NCI-H1694 (cell line): Measurements from ENCODE around the gene PHAF1.

Source experiments
- DNase-seq: peaks from one replicate; lab custom pipeline; 2025; lab: John Stamatoyannopoulos, UW

Gene PHAF1

DNA sequence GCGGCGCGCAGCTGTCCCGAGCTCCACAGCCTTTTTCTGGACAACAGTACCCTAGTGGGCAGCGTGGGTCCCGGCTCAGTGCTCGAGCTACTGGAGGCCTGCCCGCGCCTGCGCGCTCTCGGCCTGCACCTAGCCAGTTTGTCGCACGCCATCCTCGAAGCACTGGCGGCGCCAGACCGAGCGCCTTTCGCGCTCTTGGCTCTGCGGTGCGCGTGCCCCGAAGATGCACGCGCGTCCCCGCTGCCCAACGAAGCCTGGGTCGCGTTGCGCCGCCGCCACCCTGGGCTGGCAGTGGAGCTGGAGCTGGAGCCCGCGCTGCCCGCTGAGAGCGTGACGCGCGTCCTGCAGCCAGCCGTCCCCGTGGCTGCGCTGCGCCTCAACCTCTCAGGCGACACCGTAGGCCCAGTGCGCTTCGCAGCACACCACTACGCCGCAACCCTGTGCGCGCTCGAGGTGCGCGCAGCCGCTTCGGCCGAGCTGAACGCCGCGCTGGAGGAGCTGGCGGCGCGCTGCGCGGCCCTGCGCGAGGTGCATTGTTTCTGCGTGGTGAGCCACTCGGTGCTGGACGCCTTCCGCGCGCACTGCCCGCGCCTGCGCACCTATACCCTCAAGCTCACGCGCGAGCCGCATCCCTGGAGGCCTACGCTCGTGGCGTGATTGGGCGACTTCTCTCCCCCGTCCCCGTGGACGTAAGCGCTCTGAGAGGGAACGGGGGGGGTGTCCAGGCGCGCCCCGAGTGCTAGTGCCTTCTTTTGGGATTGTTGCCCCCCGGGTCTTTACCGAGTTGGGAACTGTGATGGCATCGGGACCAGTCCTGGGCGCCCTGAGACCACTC lies 53.6 kb downstream of the PHAF1 start:
- DNase-seq, result peak; percentile 33

DNA sequence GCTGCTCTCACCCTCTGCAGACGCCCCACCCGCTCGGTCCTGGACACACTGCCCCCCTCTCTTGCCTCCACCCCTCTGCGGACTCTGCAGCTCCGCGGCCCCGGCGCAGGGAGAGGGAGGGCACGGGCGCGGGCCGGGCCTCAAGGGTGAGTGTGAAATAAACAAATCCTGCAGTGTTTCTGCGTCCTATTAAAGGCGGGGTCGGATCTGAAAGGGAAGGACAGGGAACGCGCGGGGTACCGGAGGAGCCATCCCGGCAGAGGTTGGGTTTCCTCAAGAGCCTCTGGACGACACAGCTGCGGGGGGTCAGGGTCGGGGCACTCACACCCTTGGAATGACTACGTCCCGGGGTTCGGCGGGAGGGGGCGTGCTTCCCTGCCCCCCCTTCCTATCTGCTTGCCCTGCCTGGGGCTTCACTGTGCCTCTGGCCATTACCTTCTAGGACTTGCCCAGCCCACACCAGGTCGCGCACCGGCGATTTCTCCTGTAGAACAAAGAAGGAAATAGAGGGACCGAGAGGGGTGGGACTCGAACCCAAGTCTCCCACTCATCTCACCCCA lies 54.3 kb downstream of the PHAF1 start:
- DNase-seq, result no peak

DNA sequence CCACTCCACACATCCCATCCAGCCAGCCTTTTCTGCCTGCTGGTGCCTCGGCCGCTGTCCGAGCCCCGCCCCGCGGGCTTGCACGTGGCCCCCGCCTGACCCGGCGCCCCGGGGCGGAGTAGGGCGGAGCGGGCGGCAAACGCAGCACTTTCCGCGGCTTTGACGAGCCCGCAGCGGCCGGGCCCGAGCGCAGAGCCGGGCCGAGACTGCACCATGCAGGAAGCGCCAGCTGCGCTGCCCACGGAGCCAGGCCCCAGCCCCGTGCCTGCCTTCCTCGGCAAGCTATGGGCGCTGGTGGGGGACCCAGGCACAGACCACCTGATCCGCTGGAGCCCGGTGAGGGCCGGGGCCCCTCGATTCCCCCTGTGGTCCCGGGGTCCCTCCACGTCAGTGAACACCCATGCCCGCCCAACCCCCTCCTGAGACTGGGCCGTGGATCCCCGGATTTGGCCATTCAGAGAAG lies 54.9 kb downstream of the PHAF1 start, which contains the start of gene HSF4:
TSS of gene HSF4 (plus strand) at position 147 of the 463 bp plus-strand sequence. CDS start at position 214, 67 bp downstream.
- no peak for DNase-seq

DNA sequence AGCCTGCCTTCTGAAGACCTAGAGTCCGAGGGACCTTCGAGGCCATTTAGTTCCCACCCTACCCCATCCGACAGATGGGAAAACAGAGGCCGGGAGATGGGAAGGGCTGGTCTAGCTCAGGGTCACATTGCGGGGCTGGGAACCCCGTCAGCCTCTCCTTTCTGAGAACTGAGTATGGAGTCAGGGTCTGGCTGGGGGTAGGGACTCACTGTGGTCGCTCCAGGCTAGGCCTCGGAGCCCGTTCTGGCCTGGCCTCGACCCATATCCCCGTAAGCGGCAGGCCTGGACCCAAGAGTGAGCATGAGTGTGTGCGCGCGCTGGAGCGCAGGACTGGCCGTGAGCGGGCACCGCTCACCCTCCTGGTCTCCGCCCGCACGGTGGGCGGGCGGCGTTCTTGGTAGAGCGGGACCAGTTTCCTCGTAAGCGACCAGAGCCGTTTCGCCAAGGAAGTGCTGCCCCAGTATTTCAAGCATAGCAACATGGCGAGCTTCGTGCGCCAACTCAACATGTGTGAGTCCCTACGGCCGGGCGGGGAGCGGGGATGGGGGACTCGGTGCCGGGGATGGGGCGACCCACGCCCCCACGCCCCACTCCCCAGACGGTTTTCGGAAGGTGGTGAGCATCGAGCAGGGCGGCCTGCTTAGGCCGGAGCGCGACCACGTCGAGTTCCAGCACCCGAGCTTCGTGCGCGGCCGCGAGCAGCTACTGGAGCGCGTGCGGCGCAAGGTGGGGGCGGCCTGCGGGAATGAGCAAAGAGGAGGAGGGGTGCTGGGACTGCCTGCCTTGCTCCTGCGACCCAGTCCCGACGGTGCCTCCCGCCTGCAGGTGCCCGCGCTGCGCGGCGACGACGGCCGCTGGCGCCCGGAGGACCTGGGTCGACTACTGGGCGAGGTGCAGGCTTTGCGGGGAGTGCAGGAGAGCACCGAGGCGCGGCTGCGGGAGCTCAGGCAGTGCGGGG lies 55.7 kb downstream of the PHAF1 start:
- no peak for DNase-seq

DNA sequence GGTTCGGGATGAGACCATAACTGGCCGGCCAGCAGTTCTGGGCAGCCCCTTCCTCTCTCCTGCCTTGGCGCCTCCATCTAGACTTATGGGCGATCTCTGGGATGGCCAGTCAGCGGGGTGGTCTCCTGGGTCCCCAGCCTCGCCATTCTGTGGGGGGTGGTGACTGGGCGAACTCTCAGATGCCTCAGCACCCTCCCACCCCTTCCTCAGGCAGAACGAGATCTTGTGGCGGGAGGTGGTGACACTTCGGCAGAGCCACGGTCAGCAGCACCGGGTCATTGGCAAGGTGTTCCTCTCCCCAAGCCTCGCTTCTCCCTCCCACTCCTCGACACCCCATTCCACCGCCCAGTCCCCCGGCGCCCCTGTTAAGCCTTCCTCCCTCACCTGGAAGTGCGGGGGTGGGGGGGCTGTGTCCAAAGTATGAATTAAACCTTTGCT lies 56.4 kb downstream of the PHAF1 start:
- DNase-seq, result no peak

DNA sequence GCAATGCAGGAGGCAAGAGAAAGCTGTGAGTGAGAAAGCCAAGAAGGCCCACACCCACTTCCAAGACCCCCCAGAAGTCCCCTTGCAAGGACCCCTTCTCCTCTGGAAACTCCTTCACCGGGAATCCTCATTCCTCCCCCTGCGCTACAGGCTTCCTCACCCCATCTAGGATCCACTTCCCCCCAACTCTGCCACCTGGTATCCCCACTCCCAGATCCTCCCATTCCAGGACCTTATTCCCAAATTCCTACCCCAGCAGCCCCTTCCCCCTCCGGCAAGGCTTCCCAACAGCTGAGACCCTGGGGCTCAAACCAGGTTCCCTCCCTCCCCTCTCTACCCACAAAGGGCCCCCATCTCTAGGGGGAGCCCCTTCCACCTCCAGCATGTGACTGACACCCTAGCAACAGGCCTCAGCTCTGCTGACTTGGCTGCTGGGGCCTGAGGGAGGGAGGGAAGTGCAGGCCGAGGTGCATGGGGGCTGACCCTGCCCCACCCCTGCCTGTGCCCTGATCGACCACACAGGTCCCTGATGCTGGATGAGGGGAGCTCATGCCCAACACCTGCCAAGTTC lies 56.9 kb downstream of the PHAF1 start:
- no peak for DNase-seq

DNA sequence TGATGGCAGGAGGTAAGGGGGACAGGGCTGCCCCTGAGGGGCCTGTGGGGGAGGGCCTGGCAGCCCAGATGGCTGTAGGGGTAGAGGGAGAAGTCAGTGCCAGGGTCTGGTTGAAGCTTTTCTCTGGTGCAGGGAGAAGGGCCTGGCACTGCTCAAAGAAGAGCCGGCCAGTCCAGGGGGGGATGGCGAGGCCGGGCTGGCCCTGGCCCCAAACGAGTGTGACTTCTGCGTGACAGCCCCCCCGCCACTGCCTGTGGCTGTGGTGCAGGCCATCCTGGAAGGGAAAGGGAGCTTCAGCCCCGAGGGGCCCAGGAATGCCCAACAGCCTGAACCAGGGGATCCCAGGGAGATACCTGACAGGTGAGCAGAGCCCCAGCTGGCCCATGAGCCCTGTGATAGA lies 57.8 kb downstream of the PHAF1 start:
- no peak for DNase-seq

DNA sequence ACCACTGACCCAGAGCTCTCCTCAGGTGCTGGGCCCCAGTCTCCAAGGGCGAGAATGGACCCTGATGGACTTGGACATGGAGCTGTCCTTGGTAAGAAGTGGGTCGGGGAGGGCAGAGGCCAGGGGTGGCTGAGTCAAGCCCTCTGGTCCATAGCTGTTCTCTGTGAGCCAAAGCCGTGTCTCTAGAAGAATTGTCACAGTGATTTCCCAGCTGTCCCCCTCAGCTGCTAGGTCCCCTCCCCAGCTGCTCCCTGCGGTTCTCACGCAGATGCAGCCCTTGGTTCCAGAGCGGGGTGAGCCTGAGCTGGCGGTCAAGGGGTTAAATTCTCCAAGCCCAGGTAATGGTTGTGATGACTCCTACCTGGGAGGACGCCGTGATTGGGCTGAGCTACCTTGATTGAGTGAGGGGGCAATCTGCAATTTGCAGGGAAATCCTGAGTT lies 59.3 kb downstream of the PHAF1 start:
- no peak for DNase-seq

DNA sequence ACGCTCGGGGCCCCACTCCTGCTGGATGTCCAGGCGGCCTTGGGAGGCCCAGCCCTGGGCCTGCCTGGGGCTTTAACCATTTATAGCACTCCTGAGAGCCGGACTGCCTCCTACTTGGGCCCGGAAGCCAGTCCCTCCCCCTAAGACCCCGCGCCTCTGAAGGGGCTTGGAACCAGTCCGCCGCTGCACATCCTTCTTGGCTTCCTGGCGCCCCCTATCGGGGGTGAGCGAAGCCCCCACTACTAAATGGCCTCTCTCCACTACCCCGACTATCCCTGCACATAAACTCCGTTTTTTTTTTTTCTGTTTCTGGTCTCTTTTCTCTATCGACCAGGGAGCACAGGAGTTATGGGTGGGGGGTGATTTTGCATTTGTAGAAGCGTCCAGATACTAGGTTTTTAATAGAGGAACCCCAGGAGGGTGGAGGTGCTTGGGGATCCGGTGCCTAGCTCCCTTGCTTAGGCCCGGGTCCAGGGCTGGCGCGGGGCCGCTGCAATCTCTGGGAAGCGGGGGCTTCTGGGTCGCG lies 60.0 kb downstream of the PHAF1 start:
- peak; percentile 56 for DNase-seq

DNA sequence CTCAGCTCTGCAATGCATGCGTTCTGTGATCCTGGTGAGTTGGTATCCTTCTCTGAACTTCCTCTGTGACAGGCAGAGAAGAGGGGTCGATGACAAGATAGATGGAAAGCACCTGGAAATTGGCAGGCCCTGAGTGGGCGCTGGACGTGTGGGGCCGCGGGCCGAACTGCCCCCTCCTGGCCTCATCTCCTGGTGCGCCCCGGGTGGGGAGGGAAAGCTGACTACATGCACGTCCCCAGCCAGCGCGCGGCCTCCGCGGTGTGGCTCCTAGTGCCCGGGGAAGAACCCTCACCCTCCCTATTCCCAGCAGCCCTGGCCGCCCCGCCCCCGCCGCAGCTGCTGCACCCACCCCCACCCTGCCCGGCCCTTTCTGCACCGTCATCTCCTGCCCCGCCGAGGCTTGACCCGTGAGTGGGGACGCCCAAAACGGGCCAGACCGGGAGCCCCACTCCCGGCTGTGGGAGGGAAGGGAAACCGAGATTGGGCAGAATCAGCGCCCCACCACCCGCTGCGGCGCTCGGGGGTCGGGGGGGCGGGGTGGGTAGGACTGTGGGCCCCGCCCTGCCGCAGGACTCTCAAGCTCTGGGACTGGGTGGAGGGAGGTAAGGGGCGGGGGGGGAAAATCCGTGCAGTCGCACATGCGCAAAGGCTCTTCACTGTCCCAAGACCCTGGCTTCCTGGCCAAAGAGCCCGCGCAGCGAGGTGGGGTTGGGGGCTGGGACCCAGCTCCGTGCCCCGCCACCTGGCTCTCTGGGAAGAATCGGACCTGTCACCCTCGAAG lies 60.6 kb downstream of the PHAF1 start, which contains the start of gene NOL3:
TSS of gene NOL3 (plus strand) at position 371 of the 781 bp plus-strand sequence.
- peak; percentile 75 for DNase-seq

DNA sequence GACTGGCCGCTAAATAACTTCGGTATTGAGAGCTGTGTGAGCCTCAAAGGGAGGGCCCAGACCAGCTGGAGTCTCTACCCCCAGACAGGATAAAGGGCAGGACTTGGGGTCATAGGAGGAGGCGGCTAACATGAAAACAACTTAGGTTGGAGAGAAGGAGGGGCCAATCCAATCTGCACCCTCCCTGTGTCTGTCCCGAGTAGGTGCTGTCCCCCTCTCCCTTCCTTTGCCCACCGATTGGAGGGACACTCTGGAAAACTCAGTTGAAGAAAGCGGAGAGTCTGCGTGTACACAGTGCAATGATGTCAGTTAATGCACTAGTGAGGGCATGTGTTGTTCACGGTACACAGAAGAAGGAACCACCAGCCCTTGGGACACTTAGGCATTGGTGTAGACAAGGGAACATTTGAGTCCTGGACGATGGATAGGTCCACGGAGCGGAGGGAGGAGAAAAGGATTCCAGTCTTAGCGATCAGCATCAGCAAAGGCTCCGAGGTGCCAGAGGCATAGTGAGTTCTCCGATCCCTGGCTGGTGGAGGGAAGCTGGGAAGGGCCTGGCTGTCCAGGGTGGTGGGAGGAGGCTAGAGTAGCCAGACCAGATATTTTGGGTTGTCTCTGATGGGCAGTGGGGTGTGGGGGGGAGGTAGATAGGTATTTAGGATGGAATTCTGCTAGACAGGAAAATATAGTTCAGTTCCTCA lies 61.4 kb downstream of the PHAF1 start:
- DNase-seq, result no peak

DNA sequence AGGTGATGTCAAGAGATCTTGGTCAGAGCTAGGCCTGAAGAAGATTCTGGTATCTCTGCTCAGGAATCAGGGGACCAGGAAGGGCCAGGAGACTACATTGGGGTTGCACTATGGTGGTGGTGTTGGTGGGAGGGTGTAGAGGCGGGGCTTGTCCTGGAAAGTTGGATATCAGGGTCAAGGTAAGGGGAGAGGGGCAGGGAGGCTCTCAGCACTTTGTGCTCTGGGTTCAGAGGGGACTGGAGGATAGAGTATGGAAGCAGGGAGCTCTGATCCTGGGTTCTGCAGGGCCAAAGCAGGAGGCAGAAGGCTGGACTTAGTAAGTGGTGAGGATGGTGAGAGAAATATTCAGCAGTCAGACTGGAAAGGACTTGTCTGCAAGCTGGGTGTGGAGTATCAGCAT lies 63.6 kb downstream of the PHAF1 start:
- no peak for DNase-seq

DNA sequence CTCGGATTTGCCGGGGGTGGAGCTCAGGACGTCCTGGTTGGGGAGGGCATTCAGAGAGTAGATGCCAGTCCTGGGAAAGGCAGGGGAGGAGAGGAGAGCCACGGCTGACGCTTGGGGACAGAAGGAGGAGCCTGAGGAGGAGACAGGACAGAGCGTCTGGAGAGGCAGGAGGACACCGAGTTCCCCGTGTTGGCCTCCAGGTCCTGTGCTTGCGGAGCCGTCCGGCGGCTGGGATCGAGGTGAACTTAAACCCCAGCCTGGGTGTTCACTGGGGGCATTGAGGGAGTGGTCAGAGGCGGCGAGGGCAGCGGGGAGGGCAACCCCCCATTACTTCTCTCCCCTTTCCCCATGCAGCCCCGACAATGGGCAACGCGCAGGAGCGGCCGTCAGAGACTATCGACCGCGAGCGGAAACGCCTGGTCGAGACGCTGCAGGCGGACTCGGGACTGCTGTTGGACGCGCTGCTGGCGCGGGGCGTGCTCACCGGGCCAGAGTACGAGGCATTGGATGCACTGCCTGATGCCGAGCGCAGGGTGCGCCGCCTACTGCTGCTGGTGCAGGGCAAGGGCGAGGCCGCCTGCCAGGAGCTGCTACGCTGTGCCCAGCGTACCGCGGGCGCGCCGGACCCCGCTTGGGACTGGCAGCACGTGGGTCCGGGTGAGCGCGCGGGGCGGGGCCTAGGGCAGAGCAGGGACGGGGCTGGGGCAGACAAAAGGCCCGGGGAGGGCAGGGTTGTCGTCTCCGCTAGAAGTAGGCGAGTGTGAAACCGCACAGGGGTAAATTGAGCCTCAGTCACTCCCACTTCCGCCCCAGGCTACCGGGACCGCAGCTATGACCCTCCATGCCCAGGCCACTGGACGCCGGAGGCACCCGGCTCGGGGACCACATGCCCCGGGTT lies 64.3 kb downstream of the PHAF1 start:
- peak; percentile 50 for DNase-seq

DNA sequence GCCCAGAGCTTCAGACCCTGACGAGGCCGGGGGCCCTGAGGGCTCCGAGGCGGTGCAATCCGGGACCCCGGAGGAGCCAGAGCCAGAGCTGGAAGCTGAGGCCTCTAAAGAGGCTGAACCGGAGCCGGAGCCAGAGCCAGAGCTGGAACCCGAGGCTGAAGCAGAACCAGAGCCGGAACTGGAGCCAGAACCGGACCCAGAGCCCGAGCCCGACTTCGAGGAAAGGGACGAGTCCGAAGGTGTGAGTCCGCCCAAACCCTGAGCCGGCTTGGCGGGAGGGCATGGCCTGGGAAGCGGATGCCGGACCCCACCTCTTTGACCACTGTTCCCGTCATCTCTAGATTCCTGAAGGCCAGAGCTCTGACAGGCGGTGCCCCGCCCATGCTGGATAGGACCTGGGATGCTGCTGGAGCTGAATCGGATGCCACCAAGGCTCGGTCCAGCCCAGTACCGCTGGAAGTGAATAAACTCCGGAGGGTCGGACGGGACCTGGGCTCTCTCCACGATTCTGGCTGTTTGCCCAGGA lies 65.0 kb downstream of the PHAF1 start:
- no peak for DNase-seq

DNA sequence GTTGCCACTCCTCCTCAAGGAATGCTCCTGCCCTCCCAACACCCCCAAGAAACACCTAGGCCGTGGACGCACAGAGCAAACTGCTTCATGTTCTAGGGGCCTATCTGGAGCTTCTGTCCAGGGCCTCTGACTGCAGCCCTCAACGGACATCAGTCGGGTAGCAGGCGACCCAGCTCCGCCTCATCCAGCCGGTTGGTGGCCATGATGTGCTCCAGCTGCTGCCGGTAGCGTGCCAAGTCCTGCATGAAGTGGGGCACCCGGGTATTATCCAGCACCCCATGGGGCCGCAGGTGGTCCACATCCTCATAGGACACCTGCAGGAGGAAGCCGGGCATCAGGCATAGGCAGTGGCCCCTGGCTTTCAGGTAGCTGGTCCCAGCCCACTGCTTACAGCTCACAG lies 66.9 kb downstream of the PHAF1 start:
- DNase-seq, result no peak

DNA sequence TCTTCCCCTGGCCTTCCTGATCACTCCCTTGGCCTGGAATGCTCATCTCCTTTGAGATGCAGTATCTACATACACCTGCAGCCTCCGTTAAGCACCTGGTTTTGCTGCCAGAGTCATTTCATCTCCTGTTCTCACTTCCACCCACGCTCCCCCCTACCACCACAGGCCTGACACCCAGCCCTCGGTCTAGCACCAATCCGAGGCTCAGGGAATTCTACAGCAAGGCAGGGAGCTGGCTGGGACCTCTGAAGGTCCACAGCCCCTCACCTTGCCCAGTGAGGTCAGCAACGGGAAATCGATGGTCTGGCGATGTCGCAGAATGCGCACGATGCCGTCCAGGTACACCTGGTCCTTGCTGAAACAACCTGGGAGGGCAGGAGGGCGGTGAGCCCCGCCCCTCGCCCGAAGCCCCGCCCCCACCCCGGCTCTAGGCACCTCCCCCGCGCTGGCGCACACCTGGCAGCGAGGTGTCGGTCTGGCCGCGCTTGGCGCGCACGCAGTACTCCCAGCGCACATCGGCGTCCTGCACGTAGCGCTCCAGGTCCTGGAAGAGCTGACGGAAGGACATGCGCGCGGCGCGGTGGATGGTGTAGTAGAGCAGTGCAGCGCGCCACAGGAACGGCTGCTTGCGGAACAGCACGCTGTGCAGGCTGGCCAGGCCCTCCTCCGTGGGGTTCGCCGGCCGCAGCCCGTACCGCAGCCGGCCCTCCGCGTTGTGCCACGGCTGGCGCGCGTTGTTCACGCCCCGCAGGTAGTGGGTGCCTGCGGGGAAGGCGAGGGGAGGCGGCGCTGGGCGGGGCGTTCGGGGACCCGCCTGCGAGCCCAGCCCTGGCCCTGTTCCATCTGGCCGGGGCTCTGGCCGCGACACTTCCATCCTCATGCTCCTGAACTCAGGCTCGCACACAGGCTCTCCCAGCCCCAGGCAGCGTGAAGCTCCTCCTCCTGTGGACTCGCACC lies 68.3 kb downstream of the PHAF1 start:
- DNase-seq, result no peak

DNA sequence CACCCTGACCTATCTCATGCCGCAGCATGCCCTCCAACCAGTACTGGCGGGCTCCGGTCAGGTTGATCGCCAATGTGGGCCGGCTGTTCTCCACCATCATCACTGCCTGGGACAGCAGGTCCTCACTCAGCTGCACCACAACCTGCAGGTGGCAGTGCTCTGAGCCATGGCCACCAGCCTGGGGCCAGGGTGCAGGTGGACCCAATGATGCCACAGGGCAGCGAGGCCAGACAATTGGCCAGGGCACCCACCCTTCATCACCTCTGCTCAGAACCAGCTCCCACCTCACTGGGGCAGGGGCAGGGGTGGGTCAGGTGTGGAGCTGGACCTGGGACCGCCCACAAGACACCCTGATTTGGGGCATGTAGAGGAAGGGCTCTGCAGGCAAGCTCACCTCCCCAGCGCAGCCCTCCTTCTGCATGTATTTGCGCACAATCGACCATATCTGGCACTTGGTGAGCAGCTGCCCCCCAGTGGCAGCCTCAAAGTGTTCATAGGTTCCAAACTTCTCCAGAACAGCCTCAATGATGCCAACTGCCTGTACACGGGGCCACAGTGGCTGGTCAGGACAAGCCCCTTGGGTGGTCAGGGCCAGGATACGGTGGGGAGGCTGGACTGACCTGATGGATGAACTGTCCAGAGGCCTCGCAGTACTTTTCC lies 69.8 kb downstream of the PHAF1 start:
- DNase-seq, result no peak
